GM23338 (cell line): ENCODE results near the gene HACL1. TPM values are rescaled to one million over a fixed set of nuclear protein-coding genes. Genes with fewer than 3 reads are reported as not detected.

Experiments used
- ATAC-seq: fragments of 200-7000 bp; cut with Tn5 transposase; 3 replicates; pipeline ENCODE4 v1.9.1; 2020
- DNase-seq: peaks from one replicate; pipeline ENCODE4 v3.0.0-alpha.2; 2015; ENCODE audit warnings: low spot score
- H2AFZ ChIP-seq: fragments of 200-600 bp; sonication (generic); 2 replicates; pipeline ENCODE4 v1.8.0; 2016; ENCODE audit warnings: antibody characterized with exemption, mild to moderate bottlenecking, moderate library complexity
- H3F3A ChIP-seq: fragments of 200-600 bp; sonication (generic); replicated peaks from 2 replicates; pipeline ENCODE4 v1.8.0; 2017; ENCODE audit warnings: antibody characterized with exemption, mixed run types, low read depth
- H3K27ac ChIP-seq: fragments of 200-600 bp; sonication (generic); 2 replicates; pipeline ENCODE4 v1.6.1; 2016; ENCODE audit warnings: low read depth
- H3K27me3 ChIP-seq: fragments of 200-600 bp; sonication (generic); 2 replicates; pipeline ENCODE4 v1.8.0; 2016; ENCODE audit warnings: mild to moderate bottlenecking, mixed run types, moderate library complexity; ENCODE audit not compliant: insufficient read depth
- H3K36me3 ChIP-seq: fragments of 200-600 bp; sonication (generic); 2 replicates; pipeline ENCODE4 v1.8.0; 2016; ENCODE audit warnings: mild to moderate bottlenecking; ENCODE audit not compliant: insufficient read depth
- H3K4me1 ChIP-seq: fragments of 200-600 bp; sonication (generic); 2 replicates; pipeline ENCODE4 v1.8.0; 2016; ENCODE audit warnings: mild to moderate bottlenecking, moderate library complexity; ENCODE audit not compliant: insufficient read depth
- H3K4me2 ChIP-seq: fragments of 200-600 bp; sonication (generic); 2 replicates; pipeline ENCODE4 v1.7.1; 2017; ENCODE audit warnings: mixed run types
- H3K4me3 ChIP-seq: fragments of 200-600 bp; sonication (generic); 2 replicates; pipeline ENCODE4 v1.6.1; 2016; ENCODE audit warnings: mixed run types
- H3K79me2 ChIP-seq: fragments of 200-600 bp; sonication (generic); replicated peaks from 2 replicates; pipeline ENCODE4 v1.8.0; 2017; ENCODE audit warnings: mild to moderate bottlenecking; ENCODE audit not compliant: insufficient read depth
- H3K9me2 ChIP-seq: fragments of 200-600 bp; sonication (generic); 2 replicates; pipeline ENCODE4 v1.8.0; 2017; ENCODE audit not compliant: insufficient read depth
- H4K20me1 ChIP-seq: fragments of 200-600 bp; sonication (generic); replicated peaks from 2 replicates; pipeline ENCODE4 v1.8.0; 2017; ENCODE audit warnings: mild to moderate bottlenecking; ENCODE audit not compliant: insufficient read depth
- H3K27ac Mint-ChIP-seq: 2 replicates; pipeline ENCODE4 v1.8.0; 2020; ENCODE audit warnings: inconsistent platforms, mild to moderate bottlenecking, moderate library complexity, mixed read lengths
- H3K27me3 Mint-ChIP-seq: 3 replicates; pipeline ENCODE4 v1.8.0; 2022; ENCODE audit warnings: low read depth, mild to moderate bottlenecking, moderate library complexity, mixed read lengths, inconsistent platforms; ENCODE audit not compliant: insufficient read depth, poor library complexity
- H3K36me3 Mint-ChIP-seq: 3 replicates; pipeline ENCODE4 v1.8.0; 2021; ENCODE audit warnings: low read depth, mild to moderate bottlenecking, inconsistent platforms, moderate library complexity, mixed read lengths
- H3K4me1 Mint-ChIP-seq: 3 replicates; pipeline ENCODE4 v1.8.0; 2020; ENCODE audit warnings: mild to moderate bottlenecking, inconsistent platforms, mixed read lengths
- H3K4me3 Mint-ChIP-seq: 3 replicates; pipeline ENCODE4 v1.8.0; 2021; ENCODE audit warnings: moderate library complexity, mild to moderate bottlenecking, inconsistent platforms, mixed read lengths
- H3K9me3 Mint-ChIP-seq: 3 replicates; pipeline ENCODE4 v1.8.0; 2020; ENCODE audit warnings: moderate library complexity, mild to moderate bottlenecking, inconsistent platforms, mixed read lengths
- CREB1 ChIP-seq: fragments of 250-450 bp; sonication (Bioruptor Pico); IDR thresholded peaks from 2 replicates; pipeline ENCODE4 v1.5.0; 2020; ENCODE audit warnings: low read depth, mild to moderate bottlenecking, moderate library complexity
- EZH2 ChIP-seq: fragments of 200-600 bp; sonication (generic); IDR thresholded peaks from one replicate; pipeline ENCODE4 v1.8.0; 2017; ENCODE audit warnings: antibody characterized with exemption, mild to moderate bottlenecking, low read depth; ENCODE audit not compliant: unreplicated experiment
- EZH2phosphoT487 ChIP-seq: fragments of 200-600 bp; sonication (generic); IDR thresholded peaks from one replicate; pipeline ENCODE4 v1.8.1; 2018; ENCODE audit warnings: antibody characterized with exemption; ENCODE audit not compliant: unreplicated experiment
- JUNB ChIP-seq: IDR thresholded peaks from one replicate; pipeline ENCODE4 v1.6.1; 2016; ENCODE audit warnings: antibody characterized with exemption; ENCODE audit not compliant: unreplicated experiment
- NANOG ChIP-seq: IDR thresholded peaks from 2 replicates; pipeline ENCODE4 v1.6.1; 2016; ENCODE audit warnings: antibody characterized with exemption, borderline replicate concordance
- POLR2AphosphoS5 ChIP-seq: IDR thresholded peaks from 2 replicates; pipeline ENCODE4 v1.6.1; 2016; ENCODE audit warnings: antibody characterized with exemption, low read depth
- STAT1 ChIP-seq: IDR thresholded peaks from one replicate; pipeline ENCODE4 v1.6.1; 2016; ENCODE audit warnings: antibody characterized with exemption; ENCODE audit not compliant: unreplicated experiment
- ZNF114 ChIP-seq: fragments of 250-450 bp; sonication (Bioruptor Pico); IDR thresholded peaks from 2 replicates; pipeline ENCODE4 v1.5.0; 2020; ENCODE audit warnings: mild to moderate bottlenecking, moderate library complexity
- ZNF331 ChIP-seq: fragments of 250-450 bp; sonication (Bioruptor Pico); IDR thresholded peaks from 2 replicates; pipeline ENCODE4 v1.5.0; 2020; ENCODE audit warnings: low read depth, mild to moderate bottlenecking, moderate library complexity
- polyA plus RNA-seq: library from polyadenylated mRNA; unstranded; fragments of >200 nt; fragmentation: Nextera tagmentation; extraction: Ambion mirVana; gene quantifications from 2 replicates; pipeline ENCODE4 v1.2.1, GENCODE V29; 2016
- total RNA-seq: library from RNA; depleted of rRNA; stranded (reverse); fragments of >200 nt; shearing (Covaris generic); gene quantifications from 2 replicates; pipeline ENCODE4 v1.2.3, GENCODE V29; 2014
- TF ChIP-seq, protein P1 (sequence below), 2 experiments: fragments of 200-600 bp in 1 of 2; sonication (generic) in 1 of 2; conservative IDR thresholded peaks; 2 replicates each; pipeline versions ENCODE4 v1.5.1 to v1.6.1; 2016 to 2017; ENCODE audit warnings: antibody characterized with exemption in 2 of 2, low read depth in 2 of 2, mild to moderate bottlenecking in 2 of 2, moderate library complexity in 1 of 2
- TF ChIP-seq, protein P2 (sequence below): fragments of 250-450 bp; sonication (Bioruptor Pico); IDR thresholded peaks from 2 replicates; pipeline ENCODE4 v1.5.0; 2020; ENCODE audit warnings: mild to moderate bottlenecking, moderate library complexity
- TF ChIP-seq, protein P3 (sequence below): IDR thresholded peaks from 2 replicates; pipeline ENCODE4 v1.6.1; 2016; ENCODE audit warnings: antibody characterized with exemption
- TF ChIP-seq, protein P4 (sequence below): IDR thresholded peaks from one replicate; pipeline ENCODE4 v1.6.1; 2018; ENCODE audit warnings: antibody characterized with exemption; ENCODE audit not compliant: unreplicated experiment

HACL1 gene
- total and polyA plus RNA-seq, 2 experiments from 2014 or later = 19.6 to 33.5 TPM

DNA sequence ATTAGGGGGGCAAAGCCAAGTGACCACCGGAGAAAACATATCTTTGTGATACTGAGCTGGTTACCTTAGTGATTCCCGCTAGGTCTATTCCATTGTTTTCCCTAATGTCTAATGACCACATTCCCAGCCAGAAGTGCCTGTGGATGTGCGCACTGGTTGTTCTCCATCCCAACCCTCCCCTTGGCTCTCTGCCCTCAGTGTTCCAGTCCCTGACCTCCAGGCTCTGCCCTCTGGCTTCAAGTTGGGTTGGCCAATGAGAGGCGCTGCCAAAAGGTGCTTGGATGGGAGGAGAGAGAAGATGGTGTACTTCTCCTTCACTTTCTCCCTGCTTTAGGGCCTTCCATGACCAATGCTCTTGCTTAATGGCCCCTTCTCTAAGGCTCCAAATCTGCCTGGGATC is 82.3 kb downstream of the HACL1 start:
- H3K27me3 Mint-ChIP-seq = peaks cover 28% of the 10 kb centered on the region
- no peaks in the 10 kb centered on the region for H3K36me3 Mint-ChIP-seq

More for the DNA sequence above, 82.3 kb downstream of the HACL1 start:
- Histone ChIP-seq H3K36me3 (no peaks in the 10 kb centered on the region), H3K27ac (no peak overlapping the region), H3K9me2 (no peaks in the 10 kb centered on the region), H3F3A (no peaks in the 10 kb centered on the region), H3K27me3 (peaks cover 12% of the 10 kb centered on the region), H3K4me2 (no peak overlapping the region), H2AFZ (no peak overlapping the region), H3K4me3 (no peak overlapping the region), H3K79me2 (no peaks in the 10 kb centered on the region), H4K20me1 (no peaks in the 10 kb centered on the region), H3K4me1 (peaks cover 10% of the 10 kb centered on the region)
- peaks cover 26% of the 10 kb centered on the region for H3K4me1 Mint-ChIP-seq
- TF ChIP-seq NANOG (no peak), CREB1 (CRISPR knock-in tag) (no peak), EZH2 (no peak), JUNB (no peak), POLR2AphosphoS5 (no peak), EZH2phosphoT487 (no peak), ZNF331 (CRISPR knock-in tag) (no peak), STAT1 (no peak), ZNF114 (CRISPR knock-in tag) (no peak)
- TF ChIP-seq, protein P1, sequence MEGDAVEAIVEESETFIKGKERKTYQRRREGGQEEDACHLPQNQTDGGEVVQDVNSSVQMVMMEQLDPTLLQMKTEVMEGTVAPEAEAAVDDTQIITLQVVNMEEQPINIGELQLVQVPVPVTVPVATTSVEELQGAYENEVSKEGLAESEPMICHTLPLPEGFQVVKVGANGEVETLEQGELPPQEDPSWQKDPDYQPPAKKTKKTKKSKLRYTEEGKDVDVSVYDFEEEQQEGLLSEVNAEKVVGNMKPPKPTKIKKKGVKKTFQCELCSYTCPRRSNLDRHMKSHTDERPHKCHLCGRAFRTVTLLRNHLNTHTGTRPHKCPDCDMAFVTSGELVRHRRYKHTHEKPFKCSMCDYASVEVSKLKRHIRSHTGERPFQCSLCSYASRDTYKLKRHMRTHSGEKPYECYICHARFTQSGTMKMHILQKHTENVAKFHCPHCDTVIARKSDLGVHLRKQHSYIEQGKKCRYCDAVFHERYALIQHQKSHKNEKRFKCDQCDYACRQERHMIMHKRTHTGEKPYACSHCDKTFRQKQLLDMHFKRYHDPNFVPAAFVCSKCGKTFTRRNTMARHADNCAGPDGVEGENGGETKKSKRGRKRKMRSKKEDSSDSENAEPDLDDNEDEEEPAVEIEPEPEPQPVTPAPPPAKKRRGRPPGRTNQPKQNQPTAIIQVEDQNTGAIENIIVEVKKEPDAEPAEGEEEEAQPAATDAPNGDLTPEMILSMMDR (conservative IDR thresholded peaks at IDR 0.05; ENCODE audit: low read depth in 2 of 2) = no peak
- TF ChIP-seq, protein P2, sequence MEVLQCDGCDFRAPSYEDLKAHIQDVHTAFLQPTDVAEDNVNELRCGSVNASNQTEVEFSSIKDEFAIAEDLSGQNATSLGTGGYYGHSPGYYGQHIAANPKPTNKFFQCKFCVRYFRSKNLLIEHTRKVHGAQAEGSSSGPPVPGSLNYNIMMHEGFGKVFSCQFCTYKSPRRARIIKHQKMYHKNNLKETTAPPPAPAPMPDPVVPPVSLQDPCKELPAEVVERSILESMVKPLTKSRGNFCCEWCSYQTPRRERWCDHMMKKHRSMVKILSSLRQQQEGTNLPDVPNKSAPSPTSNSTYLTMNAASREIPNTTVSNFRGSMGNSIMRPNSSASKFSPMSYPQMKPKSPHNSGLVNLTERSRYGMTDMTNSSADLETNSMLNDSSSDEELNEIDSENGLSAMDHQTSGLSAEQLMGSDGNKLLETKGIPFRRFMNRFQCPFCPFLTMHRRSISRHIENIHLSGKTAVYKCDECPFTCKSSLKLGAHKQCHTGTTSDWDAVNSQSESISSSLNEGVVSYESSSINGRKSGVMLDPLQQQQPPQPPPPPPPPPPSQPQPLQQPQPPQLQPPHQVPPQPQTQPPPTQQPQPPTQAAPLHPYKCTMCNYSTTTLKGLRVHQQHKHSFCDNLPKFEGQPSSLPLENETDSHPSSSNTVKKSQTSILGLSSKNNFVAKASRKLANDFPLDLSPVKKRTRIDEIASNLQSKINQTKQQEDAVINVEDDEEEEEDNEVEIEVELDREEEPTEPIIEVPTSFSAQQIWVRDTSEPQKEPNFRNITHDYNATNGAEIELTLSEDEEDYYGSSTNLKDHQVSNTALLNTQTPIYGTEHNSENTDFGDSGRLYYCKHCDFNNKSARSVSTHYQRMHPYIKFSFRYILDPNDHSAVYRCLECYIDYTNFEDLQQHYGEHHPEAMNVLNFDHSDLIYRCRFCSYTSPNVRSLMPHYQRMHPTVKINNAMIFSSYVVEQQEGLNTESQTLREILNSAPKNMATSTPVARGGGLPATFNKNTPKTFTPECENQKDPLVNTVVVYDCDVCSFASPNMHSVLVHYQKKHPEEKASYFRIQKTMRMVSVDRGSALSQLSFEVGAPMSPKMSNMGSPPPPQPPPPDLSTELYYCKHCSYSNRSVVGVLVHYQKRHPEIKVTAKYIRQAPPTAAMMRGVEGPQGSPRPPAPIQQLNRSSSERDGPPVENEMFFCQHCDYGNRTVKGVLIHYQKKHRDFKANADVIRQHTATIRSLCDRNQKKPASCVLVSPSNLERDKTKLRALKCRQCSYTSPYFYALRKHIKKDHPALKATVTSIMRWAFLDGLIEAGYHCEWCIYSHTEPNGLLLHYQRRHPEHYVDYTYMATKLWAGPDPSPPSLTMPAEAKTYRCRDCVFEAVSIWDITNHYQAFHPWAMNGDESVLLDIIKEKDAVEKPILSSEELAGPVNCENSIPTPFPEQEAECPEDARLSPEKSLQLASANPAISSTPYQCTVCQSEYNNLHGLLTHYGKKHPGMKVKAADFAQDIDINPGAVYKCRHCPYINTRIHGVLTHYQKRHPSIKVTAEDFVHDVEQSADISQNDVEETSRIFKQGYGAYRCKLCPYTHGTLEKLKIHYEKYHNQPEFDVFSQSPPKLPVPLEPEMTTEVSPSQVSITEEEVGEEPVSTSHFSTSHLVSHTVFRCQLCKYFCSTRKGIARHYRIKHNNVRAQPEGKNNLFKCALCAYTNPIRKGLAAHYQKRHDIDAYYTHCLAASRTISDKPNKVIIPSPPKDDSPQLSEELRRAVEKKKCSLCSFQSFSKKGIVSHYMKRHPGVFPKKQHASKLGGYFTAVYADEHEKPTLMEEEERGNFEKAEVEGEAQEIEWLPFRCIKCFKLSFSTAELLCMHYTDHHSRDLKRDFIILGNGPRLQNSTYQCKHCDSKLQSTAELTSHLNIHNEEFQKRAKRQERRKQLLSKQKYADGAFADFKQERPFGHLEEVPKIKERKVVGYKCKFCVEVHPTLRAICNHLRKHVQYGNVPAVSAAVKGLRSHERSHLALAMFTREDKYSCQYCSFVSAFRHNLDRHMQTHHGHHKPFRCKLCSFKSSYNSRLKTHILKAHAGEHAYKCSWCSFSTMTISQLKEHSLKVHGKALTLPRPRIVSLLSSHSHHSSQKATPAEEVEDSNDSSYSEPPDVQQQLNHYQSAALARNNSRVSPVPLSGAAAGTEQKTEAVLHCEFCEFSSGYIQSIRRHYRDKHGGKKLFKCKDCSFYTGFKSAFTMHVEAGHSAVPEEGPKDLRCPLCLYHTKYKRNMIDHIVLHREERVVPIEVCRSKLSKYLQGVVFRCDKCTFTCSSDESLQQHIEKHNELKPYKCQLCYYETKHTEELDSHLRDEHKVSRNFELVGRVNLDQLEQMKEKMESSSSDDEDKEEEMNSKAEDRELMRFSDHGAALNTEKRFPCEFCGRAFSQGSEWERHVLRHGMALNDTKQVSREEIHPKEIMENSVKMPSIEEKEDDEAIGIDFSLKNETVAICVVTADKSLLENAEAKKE (CRISPR knock-in tag) = no peak
- TF ChIP-seq, protein P3, sequence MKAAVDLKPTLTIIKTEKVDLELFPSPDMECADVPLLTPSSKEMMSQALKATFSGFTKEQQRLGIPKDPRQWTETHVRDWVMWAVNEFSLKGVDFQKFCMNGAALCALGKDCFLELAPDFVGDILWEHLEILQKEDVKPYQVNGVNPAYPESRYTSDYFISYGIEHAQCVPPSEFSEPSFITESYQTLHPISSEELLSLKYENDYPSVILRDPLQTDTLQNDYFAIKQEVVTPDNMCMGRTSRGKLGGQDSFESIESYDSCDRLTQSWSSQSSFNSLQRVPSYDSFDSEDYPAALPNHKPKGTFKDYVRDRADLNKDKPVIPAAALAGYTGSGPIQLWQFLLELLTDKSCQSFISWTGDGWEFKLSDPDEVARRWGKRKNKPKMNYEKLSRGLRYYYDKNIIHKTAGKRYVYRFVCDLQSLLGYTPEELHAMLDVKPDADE = no peak
- TF ChIP-seq, protein P4, sequence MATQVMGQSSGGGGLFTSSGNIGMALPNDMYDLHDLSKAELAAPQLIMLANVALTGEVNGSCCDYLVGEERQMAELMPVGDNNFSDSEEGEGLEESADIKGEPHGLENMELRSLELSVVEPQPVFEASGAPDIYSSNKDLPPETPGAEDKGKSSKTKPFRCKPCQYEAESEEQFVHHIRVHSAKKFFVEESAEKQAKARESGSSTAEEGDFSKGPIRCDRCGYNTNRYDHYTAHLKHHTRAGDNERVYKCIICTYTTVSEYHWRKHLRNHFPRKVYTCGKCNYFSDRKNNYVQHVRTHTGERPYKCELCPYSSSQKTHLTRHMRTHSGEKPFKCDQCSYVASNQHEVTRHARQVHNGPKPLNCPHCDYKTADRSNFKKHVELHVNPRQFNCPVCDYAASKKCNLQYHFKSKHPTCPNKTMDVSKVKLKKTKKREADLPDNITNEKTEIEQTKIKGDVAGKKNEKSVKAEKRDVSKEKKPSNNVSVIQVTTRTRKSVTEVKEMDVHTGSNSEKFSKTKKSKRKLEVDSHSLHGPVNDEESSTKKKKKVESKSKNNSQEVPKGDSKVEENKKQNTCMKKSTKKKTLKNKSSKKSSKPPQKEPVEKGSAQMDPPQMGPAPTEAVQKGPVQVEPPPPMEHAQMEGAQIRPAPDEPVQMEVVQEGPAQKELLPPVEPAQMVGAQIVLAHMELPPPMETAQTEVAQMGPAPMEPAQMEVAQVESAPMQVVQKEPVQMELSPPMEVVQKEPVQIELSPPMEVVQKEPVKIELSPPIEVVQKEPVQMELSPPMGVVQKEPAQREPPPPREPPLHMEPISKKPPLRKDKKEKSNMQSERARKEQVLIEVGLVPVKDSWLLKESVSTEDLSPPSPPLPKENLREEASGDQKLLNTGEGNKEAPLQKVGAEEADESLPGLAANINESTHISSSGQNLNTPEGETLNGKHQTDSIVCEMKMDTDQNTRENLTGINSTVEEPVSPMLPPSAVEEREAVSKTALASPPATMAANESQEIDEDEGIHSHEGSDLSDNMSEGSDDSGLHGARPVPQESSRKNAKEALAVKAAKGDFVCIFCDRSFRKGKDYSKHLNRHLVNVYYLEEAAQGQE = no peak
- no peak overlapping the region for H3K4me3 Mint-ChIP-seq
- no peak overlapping the region for H3K27ac Mint-ChIP-seq
- DNase-seq (no peak), ATAC-seq (no peak)
- no peaks in the 10 kb centered on the region for H3K9me3 Mint-ChIP-seq
